ENCODE data around the gene TNMD.
A peak's percentile ranks its signal among the peaks of the same experiment; 100 is the strongest.

The TNMD gene

GRCh38 chrX:100643956-100644860 lies 59.5 kb downstream of the TNMD start, which contains the start of gene SRPX2:
SRPX2 (plus strand) TSS chrX:100644199; CDS start chrX:100646323, 2,124 bp downstream.
- peak; percentile 73 for DNase-seq (ENCODE audit: low read depth)

GRCh38 chrX:100645106-100645505 lies 60.4 kb downstream of the TNMD start:
- no peak for DNase-seq (ENCODE audit: low read depth)

GRCh38 chrX:100647095-100647494 lies 62.4 kb downstream of the TNMD start:
- DNase-seq (ENCODE audit: low read depth) = no peak

GRCh38 chrX:100647739-100648138 lies 63.0 kb downstream of the TNMD start:
- DNase-seq (ENCODE audit: low read depth) = no peak

GRCh38 chrX:100648458-100649417 lies 64.0 kb downstream of the TNMD start:
- DNase-seq (ENCODE audit: low read depth) = peak; percentile 31
